Stimulated activated CD4-positive, alpha-beta T cell treated with anti-CD3 and anti-CD28 coated beads, Interleukin-12 subunit alpha, Interleukin-12 subunit beta, amount 100 ng/mL, for 48 hours (primary cell): ENCODE results near the gene GPC1.
"Not testable (repeated sequence)": the region's sequence is repeated elsewhere in the genome, so short reads cannot be mapped to it uniquely, and the experiment has no call there.

Source experiments
- DNase-seq, 3 donors: peaks; one replicate each; pipeline ENCODE4 v3.0.0-alpha.2; 2020; ENCODE audit warnings: low read depth in 2 of 3, low spot score in 1 of 3

The GPC1 gene, protein sequence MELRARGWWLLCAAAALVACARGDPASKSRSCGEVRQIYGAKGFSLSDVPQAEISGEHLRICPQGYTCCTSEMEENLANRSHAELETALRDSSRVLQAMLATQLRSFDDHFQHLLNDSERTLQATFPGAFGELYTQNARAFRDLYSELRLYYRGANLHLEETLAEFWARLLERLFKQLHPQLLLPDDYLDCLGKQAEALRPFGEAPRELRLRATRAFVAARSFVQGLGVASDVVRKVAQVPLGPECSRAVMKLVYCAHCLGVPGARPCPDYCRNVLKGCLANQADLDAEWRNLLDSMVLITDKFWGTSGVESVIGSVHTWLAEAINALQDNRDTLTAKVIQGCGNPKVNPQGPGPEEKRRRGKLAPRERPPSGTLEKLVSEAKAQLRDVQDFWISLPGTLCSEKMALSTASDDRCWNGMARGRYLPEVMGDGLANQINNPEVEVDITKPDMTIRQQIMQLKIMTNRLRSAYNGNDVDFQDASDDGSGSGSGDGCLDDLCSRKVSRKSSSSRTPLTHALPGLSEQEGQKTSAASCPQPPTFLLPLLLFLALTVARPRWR

DNA sequence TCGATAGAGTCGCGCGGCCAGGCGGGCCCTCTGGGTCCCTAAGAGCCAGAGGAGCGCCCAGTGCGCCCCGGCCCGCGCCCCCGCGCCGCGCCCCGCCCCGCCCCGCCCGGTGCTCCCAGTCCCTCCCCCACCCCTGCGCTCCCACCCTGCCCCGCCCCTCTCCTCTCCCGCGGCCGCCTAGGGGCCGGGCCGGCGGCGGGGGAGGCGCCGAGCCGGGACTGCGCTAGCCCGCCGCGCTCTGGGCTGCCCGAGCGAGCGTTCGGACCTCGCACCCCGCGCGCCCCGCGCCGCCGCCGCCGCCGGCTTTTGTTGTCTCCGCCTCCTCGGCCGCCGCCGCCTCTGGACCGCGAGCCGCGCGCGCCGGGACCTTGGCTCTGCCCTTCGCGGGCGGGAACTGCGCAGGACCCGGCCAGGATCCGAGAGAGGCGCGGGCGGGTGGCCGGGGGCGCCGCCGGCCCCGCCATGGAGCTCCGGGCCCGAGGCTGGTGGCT is at the start of gene GPC1:
Gene GPC1 (plus strand): TSS at position 207 of the 491 bp plus-strand sequence. CDS start 256 bp downstream, at position 463.
- DNase-seq = peak in 1 of 3 donors; percentile 47

DNA sequence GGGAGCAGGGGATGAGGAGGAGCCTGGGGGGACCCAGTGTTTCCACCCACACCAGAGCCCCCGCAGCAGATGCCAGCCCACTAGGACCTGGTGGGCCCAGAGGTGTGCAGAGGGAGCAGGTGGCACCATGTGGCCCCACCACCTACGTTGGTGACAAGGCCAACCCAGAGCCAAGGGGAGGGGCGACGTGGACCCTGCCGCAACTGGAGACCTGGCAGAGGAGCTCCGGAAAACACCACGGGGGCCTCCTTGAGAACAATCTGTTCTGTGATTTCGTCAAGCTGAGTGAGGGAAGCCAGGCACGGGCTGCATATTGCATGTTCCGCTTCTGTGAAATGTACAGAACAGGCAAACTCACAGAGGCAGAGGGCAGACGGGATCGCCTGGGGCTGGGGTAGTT is 49.1 kb upstream of the GPC1 start:
- DNase-seq = no peak

DNA sequence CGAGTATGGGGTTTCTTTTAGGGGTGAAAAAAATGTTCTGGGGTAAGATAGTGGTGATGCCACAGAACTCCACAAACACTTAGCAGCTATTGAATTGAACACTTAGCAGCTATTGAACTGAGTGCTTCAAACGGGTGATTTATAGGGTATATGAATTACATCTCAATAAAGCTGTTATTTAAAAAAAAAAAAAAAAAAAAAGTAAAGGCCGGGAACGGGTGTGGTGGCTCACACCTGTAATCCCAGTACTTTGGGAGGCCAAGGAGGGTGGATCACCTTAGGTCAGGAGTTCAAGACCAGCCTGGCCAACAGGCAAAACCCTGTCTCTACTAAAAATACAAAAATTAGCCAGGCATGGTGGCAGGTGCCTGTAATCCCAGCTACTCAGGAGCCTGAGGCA is 48.7 kb upstream of the GPC1 start:
- not testable (repeated sequence) for DNase-seq

DNA sequence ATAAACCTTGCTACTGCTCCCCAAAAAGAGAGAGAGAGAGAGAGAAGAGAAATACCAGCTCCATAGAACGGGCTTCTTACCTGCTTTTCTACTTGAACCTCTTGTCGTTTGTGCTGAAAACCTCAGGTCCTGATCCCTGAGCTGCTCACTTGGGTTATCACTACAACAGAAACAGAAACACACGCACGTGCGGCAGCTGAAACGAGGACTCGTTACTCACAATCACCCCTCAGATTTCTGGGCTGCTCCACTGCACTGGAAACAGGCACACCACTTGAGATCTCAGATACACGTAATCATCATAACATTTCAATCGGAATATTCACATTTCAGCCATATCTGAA is 48.2 kb upstream of the GPC1 start:
- no peak for DNase-seq

DNA sequence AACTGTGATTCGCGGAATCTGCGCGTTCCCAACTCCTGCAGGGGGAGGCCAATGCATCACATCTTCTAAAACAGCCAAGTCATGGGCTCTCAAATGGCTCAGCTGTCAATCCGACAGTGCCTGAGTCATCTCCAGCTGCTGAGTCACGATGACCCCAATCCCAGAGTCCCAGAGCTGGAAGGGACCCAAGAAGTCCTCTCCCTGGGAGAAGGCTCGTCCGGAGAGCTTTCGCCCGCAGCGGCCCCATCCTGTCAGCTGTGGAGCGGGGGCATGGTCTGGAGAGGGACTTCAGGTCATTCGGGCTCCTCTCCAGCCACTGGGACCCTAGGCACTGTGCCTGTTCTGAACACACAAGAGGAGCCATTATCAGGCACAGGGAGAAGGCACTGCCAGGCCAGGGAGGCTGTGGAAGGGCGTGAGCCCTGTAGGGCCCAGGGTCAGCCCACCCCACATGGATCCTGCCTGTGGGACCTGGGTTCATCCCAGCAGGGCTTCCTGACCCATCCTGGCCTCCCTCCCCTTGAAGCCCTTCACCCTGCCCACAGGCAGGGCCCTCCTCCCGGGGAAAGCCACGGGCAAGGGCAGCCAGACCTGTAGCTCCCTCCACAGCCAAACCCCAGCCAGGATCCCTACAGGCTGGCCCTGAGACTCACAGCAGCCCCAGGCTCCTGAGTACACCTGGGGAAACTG is 47.6 kb upstream of the GPC1 start:
- DNase-seq = no peak

DNA sequence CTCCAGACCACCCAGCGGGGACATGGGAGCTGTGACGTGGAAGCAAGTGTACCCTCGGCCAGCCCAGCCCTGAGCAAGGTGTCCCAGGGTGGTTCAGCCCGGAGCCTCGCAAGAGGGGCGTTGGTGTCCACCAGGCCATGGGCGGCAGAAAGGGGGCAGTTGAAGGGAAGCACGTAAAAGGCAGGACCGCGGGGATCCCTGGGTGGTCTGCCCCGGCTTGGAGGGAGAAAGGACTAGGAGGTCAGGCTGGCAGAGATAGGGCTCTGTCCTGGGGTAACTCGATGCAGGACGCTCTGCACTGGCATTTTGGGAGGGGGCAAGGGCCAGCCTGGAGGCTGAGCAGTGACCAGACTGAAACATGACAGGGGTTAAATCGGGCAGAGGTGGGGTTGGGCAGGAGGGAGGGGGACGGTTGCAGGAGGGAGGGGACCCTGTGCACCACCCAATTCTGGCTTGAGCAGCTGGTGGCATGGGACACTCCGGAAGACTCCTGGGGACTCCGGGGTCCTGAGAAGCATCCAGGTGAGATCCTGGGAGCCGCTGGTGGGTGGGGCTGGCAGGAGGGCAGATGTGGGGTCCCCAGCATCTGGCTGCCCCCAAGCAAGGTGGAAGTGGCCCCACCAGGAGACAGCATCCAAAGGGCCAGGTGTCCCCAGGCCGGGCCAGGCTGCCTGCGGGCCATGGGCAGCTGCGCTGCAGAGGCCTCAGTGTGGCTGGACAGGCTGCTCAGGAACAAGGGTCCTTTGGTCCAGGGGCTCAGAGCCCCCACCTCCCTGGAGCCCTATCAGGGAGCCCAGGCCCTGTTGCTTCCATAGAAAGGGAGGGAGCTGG is 46.8 kb upstream of the GPC1 start:
- DNase-seq = no peak

DNA sequence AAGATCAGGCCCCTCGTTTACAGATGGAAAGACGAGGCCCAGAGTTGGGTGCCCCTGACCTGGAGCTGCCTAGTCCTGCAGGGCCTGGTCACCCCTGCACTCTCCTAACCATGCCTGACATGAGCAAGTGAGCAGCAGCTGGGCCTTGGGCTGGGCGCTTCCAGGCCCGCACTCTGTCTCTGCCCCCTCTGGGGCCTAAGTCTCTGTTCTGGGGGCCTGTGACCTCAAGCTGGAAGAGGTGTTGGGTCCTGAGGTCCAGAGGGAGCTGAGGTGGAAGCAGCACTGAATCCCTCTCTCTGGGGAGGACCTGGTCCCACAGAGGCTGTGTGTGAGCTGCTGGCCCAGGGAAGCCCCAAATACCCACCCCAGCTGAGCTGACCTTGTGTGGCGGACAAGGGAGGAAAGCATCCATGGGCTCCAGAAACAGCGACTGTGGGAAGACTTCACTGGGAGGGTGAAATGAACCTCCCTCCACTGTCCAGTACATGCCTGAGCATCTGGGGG is 46.1 kb upstream of the GPC1 start:
- no peak for DNase-seq

DNA sequence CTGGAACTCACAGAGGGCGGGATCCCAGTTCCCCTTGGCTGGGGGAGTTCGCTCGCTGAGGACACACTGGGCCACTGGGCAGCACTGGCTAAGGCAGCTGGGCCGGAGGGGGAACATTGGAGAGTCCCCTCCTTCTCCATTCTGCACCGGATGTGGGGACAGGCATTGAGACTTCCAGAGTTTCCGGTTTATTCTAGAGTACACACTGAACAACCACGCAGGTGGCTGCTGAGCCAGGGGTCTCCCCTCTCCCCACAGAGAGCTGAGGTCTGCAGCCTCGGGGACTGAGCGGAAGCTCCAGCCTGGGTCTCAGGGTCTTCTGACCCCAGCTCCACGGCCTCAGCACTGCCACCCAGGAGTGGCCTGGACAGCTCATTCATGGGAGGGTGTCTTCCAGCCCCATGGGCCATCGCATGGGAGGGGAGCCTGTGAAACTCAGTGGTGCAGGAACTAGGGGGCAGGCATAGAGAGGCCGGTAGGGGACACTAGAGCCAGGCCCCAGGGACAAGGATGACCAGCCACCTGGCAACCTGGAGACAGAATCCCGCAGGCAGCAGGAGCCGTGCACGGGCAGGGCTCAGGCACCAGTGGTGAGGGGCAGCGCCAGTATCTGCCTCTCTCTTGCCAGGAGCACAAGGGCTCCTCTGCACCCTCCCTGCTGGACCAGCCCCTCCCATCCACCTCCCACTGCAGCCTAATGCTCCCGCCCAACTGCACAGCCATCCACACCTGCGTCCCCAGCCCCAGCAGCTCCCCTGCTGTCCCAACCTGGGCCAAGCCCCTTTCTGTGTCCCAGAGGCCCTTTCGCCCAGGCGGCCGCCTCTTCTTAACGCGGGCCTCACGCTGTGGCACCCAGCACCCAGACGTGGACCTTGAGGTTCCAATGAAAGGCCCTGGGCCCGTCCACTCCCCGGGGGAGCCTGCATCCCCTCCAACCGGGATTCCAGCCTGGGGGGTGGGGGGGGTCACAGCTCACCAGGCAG is 45.1 kb upstream of the GPC1 start:
- no peak for DNase-seq

DNA sequence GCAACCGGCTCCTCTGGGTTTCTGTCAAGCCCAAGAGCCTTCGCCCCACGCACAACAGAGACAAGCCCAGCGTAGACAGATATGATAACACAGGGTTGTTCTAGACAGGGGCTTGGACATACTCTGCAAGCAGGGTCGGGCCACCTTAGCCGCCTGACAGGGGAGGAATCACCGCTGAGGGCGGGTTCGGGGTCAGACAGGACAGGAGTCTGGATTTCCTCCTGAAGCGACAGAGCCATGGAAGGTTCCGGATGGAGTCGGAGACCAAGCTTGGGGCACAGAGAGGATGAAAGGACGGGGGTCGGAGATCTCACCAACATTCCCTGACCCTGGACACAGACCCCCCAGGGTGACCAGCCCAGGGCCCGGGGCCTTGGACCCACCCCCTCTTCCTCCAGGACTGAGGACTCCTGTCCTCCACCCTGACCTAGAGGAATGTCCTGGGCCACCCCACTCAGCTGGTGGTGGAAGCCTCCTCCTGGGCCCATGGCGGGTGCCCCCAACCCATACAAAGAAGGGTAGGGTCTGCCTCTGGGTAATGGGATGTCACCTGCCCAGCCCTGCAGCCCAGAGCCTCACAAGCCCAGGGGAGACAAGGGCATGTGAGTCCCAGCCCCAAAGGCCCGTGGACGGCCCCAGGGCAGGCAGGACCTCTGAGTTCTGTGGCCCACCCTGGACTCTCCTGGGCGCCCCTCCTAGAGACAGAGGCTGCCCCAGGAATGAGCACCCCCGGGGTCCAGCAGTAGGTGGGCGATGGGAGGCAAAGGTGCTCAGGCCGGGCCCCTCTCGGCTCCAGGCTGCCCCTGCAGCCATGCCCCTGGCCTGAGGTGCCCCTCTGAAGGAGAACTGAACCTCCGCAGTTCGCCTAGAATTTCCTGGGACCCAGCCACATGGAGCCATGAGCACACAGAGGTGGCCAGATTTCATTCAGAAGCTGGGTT is 44.1 kb upstream of the GPC1 start:
- no peak for DNase-seq

DNA sequence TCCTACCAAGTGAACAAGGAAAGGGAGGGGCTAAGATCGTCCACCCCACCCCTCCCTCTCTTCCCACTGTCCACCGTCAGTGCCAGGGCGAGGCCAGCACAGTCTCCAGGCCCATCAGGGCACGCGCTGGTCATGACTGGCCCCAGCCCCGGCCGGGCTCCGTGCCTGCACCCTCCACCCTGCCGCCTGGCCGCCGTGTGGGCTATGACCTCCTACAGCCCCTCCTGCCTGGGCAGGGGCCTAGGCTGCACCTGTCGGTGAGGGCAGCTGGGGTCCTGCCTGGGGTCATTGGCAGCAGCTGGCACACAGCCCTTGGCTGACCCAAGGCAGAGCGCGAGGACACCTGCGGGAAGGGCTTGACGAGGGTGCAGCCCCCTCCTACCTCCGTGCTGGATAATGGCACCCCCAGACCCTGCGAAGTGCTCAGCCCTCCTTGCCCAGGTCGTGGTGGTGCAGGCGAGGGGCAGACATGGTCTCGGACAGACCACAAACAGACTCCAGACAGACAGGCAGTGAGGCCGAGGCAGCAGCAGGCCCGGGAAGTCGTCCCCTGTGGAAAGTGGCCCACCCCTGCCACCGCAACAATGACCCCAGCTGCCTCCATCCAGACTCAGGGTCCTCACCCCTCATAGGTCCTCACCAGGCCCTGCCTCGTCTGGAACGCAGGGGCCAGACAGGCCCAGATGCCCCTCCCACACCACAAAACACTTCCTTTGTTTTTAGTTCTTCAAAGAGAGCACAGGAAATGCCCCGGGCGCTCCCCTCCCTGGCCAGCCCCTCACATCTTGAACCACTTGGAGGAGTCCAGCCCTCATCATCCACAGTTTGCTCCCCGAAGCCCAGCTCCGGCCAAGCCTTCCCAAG is 43.1 kb upstream of the GPC1 start:
- DNase-seq = no peak

DNA sequence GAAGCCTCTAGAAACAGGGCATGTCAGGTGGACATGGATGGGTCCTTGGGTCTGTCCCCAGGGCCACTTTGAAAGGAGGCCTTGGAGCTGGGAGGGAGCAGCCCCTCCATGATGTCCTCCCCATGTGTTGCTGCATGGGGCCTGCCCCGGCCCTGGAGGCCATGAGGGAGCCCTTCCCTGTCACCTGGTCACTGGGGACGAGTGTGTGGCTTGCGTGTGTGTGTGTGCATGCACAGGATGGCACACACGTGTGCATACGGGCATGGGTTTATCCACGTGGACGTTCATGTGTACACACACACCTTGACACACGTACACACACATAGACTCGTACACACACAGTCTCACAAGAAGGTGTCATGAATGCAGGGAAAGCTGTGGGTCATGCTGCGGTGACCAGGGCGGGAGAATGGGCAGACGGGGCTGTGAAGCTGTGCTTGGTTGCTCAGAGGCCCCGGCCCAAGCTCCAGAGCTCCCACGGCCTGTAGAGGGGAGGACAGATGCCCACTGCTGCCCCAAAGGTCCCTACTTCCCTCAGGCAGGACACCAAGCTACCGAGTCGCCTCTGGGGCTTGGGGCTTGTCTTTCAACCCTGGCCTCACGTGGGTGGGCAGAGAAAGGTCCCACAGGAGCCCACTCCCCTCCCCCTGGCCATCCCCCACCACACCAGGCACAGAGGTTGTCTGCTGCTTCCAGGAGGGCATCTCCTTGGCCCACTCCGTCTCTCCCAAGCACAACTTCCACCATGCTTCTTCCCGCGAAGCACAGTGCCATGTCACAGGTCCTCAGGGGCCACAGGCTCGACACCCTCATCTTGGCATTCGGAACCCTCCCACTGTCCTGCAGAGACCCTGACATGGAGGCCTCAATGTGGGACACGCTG is 42.3 kb upstream of the GPC1 start:
- no peak for DNase-seq

DNA sequence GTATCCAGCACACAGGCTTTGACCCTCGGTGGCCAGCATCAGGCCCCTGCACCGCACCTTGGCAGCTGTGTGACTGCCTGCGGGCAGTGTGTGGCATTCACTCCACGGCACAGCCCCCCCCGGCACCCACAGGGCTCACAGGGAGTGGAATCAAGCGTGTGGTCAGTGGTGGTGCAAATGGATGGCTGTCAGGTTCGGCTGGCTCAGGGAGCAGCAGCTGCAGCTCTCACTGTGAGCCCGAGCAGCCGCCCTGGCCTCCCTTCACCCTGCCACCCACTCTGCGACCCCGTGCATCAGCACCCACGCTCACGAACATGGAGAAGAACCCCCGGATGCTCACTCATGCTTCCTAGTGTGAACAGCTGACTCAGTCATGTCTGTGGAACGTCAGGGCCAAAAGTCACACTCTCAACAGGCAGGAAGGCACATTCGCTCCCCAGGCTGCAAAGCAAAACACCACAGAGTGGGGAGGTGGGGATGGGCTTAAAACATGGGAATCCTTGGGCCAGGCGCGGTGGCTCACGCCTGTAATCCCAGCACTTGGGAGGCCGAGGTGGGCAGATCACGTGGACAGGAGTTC is 41.5 kb upstream of the GPC1 start:
- no peak for DNase-seq

DNA sequence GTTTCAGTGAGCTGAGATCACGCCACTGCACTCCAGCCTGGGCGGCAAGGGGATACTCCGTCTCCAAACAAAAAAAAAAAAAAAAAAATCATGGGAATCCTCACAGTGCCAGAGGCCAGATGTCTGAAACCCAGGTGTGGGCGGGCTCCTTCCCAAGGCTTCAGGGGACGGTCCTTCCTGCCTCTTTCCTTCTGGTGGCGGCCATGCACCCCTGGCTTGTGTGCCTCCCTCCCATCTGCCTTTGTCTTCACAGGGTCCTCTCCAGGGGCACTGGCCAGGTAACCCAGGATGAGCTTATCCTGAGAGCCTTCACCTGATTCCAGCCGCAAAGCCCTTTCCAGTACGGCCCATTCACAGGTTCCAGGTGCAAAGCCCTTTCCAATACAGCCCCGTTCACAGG is 40.9 kb upstream of the GPC1 start:
- no peak for DNase-seq

DNA sequence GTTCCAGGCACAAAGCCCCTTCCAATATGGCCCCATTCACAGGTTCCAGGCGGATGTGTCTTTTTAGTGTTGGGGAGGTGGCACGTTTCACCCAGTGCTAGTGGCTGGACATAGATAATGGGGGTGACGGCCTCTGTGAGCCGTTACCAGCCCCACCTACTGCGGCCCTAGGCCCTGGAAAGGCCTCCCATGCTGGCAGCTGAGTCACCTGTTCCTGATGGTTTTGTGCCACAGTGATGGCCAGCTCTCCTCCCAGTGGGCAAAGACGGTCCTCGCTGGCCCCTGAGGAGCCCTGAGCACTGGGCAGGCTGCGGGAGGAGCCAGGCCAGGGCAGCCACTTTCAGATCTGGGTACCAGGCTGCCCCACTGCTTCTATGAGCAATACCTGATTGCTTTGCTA is 40.0 kb upstream of the GPC1 start:
- no peak for DNase-seq

DNA sequence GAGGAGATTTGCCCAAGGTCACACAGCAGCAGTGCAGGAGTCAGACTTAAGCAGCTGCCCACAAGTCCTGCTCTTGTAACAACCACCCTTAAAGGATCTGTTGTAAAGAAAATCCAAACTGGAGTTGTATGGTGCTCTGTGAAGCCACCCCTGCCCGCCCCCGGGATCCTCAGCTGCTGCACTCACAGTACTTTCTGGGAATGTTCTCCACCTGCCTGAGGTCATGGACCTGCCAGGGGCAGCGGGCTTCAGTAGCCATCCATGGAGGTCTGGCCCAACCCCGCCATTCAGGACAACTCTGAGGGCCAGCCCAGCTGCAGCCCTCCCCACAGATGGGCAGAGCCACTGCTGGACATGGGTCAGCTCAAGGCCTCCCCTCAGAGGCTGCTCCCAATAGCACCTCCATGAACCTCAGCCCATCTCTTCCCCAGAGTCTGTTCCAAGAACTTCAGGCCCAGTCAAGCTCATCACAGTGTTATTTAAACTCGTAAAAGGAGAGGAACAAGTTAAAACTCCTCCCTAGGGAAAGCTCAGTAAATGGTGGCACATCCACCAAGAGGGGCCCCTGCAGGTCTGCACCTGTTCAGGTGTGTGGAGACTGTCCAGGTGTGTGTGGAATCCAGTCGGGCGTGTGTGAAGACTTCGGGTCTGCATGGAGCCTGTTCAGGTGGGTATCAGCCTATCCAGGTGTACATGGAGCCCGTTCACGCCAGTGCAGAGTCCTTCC is 39.4 kb upstream of the GPC1 start:
- DNase-seq = no peak
